GM12875 (cell line): ENCODE results near the gene SESN1.

ENCODE experiments used
- H3K4me3 ChIP-seq: one replicate; pipeline ENCODE4 v1.5.1; 2011; ENCODE audit warnings: low read depth, low read length, control low read depth
- TF ChIP-seq, protein P1 (sequence below): IDR thresholded peaks from 2 replicates; pipeline ENCODE4 v1.5.1; 2011; ENCODE audit warnings: low read depth, mild to moderate bottlenecking, control low read depth, inconsistent platforms, low read length, moderate library complexity, borderline replicate concordance; ENCODE audit not compliant: insufficient read depth

The SESN1 gene

DNA sequence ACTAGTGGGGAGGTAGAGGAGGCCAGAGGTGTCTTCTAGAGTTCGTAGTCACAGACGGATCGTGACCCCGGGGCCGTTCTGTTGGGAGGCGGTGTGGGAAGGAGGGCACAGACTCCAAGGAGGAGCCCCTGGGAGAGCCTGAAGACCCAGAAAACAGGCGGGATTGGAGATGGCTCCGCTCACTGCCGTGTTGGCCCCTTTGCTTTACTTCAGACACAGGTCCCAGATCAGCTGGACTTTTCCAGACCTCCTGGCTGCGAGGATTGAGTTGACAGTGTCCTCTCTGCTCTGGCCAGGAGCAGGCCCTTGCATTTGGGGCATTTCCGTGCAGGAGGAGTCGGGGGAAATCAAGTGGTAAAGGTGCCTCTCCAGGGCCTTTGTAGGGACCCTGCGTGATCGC, 133.6 kb downstream of the SESN1 start:
- no peak overlapping the region for H3K4me3 ChIP-seq
- TF ChIP-seq, protein P1, sequence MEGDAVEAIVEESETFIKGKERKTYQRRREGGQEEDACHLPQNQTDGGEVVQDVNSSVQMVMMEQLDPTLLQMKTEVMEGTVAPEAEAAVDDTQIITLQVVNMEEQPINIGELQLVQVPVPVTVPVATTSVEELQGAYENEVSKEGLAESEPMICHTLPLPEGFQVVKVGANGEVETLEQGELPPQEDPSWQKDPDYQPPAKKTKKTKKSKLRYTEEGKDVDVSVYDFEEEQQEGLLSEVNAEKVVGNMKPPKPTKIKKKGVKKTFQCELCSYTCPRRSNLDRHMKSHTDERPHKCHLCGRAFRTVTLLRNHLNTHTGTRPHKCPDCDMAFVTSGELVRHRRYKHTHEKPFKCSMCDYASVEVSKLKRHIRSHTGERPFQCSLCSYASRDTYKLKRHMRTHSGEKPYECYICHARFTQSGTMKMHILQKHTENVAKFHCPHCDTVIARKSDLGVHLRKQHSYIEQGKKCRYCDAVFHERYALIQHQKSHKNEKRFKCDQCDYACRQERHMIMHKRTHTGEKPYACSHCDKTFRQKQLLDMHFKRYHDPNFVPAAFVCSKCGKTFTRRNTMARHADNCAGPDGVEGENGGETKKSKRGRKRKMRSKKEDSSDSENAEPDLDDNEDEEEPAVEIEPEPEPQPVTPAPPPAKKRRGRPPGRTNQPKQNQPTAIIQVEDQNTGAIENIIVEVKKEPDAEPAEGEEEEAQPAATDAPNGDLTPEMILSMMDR, result no peak

DNA sequence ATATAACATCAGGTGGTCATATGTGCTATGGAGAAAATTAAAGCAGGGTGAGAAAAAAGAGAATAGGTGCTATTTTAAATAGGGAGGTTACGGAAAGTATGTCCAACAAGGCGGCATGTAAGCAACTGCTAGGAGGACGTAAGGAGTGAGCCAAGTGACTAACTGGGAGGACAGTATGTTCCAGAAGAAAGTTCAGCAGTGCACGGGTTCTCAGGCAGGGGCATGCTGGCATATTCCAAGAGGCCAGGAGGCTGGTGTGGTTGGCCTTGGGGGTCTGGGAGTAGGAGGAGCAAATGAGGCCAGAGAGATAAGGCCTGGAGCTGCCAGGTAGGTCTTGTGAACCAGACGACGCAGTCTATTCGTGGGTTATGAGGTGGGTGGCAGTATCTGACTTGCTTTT, 134.0 kb downstream of the SESN1 start:
- no peak overlapping the region for H3K4me3 ChIP-seq
- TF ChIP-seq, protein P1, result no peak

- TF ChIP-seq, protein P1, result no peak
- no peak overlapping the region for H3K4me3 ChIP-seq
Measured at GRCh38 chr6:108959972-108960582, 134.6 kb downstream of the SESN1 start.

DNA sequence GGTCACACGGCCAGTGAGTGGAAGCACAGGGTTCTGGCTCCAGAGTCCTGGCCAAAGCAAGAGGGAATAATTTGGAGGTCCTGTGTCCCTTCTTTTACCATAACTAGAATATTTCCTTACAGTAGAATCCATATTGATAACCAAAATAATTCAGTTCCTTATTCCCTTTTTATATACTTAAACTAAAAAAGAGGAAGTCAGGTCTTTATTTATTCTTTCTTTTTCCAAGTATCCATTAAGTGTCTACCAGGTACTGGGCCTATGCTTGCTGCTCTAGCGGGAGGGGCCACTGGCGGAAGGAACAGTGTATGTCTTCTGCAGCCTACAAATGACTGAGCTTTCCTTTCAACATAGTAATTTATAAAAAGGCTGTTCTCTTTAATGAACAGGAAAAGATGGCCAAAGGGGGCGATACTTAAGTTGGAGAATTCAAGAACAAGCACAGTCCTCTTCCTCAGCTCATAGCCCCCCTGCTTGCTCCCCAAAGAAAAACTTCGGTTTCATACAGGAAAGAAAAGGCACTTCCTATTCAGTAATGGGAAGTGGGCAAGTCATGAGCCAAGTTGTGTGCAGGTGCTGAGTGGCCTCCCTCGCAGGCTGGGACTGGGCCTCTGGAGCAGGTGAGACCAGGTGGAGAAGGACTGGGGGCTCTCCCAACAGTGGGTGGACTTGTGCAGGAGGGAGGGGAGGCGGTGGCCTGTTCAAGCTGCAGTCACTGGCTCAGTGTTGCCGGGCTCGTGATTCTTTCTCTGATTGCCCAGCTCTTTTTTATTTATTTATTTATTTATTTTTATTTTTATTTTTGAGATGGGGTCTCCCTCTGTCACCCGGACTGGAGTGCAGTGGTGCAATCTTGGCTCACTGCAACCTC, 135.5 kb downstream of the SESN1 start:
- H3K4me3 ChIP-seq, result no peak overlapping the region
- TF ChIP-seq, protein P1, result no peak

GRCh38 chr6:108957221-108957620, 137.4 kb downstream of the SESN1 start:
- H3K4me3 ChIP-seq, result no peak overlapping the region
- TF ChIP-seq, protein P1, result no peak

DNA sequence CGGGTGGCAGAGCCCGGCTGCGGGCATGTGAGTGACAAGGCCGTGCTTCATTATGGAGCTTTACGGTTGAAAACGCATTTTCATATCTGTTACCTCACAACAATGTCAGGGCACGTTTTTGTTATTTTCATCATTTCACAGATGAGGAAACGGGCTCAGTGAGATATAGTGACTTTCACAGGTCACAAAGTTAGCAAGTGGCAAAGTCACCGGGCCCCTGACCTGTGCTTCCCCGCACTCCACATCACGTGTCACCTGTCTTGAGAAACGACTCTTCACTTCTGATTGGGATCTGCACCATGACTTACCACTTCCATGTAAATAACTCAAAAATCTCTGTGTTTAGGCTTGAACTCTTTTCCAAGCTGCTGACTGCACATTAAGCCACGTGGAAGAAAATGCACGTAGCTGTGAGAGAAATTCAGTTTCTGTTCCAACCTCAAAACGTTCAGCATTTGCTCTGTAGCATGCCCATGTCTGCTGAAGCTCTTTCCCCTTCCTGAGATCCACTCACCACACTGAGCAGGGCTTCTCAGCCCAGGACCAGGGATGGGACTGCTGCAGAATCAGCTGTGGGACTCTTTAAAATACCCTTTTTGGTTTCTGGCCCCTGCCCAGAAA, 139.2 kb downstream of the SESN1 start:
- no peak overlapping the region for H3K4me3 ChIP-seq
- TF ChIP-seq, protein P1, result no peak
